Tibial artery (tissue), 4 donors: Measurements from ENCODE around the gene ANKRD22.

Experiments used
- DNase-seq, 2 donors: peaks; one replicate each; pipeline ENCODE4 v3.0.0-alpha.2; 2019
- H3K27ac ChIP-seq, 2 donors: fragments of 200-600 bp; sonication (generic) in 1 of 2; 1 replicate in 1 of 2; 2 replicates in 1 of 2; pipeline ENCODE4 v1.5.1; 2018 to 2019; ENCODE audit warnings: mild to moderate bottlenecking in 1 of 2
- H3K27me3 ChIP-seq, 2 donors: fragments of 200-600 bp; sonication (generic) in 1 of 2; one replicate each; pipeline versions ENCODE4 v1.5.1 to v1.6.0; 2016 to 2019
- H3K36me3 ChIP-seq, 3 donors: fragments of 200-600 bp; sonication (generic) in 2 of 3; one replicate each; pipeline ENCODE4 v1.5.1; 2016 to 2019; ENCODE audit warnings: mild to moderate bottlenecking in 2 of 3
- H3K4me1 ChIP-seq, 4 donors: fragments of 200-600 bp; sonication (generic) in 2 of 4; 1 replicate in 3 of 4; 2 replicates in 1 of 4; pipeline ENCODE4 v1.5.1; 2016 to 2019
- H3K4me3 ChIP-seq, 2 donors: fragments of 200-600 bp; sonication (generic) in 1 of 2; 1 replicate in 1 of 2; 2 replicates in 1 of 2; pipeline ENCODE4 v1.5.1; 2018 to 2019; ENCODE audit warnings: mild to moderate bottlenecking in 2 of 2
- H3K9me3 ChIP-seq, 3 donors: fragments of 200-600 bp; sonication (generic) in 1 of 3; one replicate each; pipeline ENCODE4 v1.5.1; 2016 to 2019
- CTCF ChIP-seq, 2 experiments: fragments of 200-600 bp in 1 of 2; fragments of 450-650 bp in 1 of 2; IDR thresholded peaks; one replicate each; pipeline ENCODE4 v1.5.1; 2017 to 2019; ENCODE audit warnings: antibody characterized with exemption in 2 of 2, mild to moderate bottlenecking in 1 of 2, moderate library complexity in 1 of 2
- intact Hi-C: fragments of 100-400 bp; cut with DNase I; formaldehyde crosslinking; loops from one replicate; pipeline ENCODE4 v1.15.0; 2023; ENCODE audit warnings: low total_unique reads

Gene ANKRD22

GRCh38 chr10:88895250-88895649 lies 43.6 kb upstream of the ANKRD22 start:
- no peaks in the 10 kb centered on the region for H3K4me1 ChIP-seq
- no peaks in the 10 kb centered on the region for H3K36me3 ChIP-seq
- H3K27ac ChIP-seq: no peak overlapping the region
- no peaks in the 10 kb centered on the region for H3K9me3 ChIP-seq
- DNase-seq: no peak
- H3K27me3 ChIP-seq: no peaks in the 10 kb centered on the region
- TF ChIP-seq CTCF (IDR thresholded peaks at IDR 0.05): no peak
- intact Hi-C loops: no loop called here
- no peak overlapping the region for H3K4me3 ChIP-seq

GRCh38 chr10:88893611-88894010 lies 42.0 kb upstream of the ANKRD22 start:
- no peaks in the 10 kb centered on the region for H3K36me3 ChIP-seq
- no peak overlapping the region for H3K4me3 ChIP-seq
- no peak for TF ChIP-seq CTCF (IDR thresholded peaks at IDR 0.05)
- H3K9me3 ChIP-seq: no peaks in the 10 kb centered on the region
- intact Hi-C loops: no loop called here
- no peak overlapping the region for H3K27ac ChIP-seq
- DNase-seq: peak in 1 of 2 donors; percentile 28
- H3K4me1 ChIP-seq: no peaks in the 10 kb centered on the region
- H3K27me3 ChIP-seq: no peaks in the 10 kb centered on the region

GRCh38 chr10:88892222-88892967 lies 40.8 kb upstream of the ANKRD22 start:
- Histone ChIP-seq H3K27me3 (no peaks in the 10 kb centered on the region), H3K36me3 (no peaks in the 10 kb centered on the region), H3K4me1 (no peaks in the 10 kb centered on the region), H3K9me3 (no peaks in the 10 kb centered on the region), H3K27ac (no peak overlapping the region), H3K4me3 (no peak overlapping the region)
- no peak for DNase-seq
- TF ChIP-seq CTCF (IDR thresholded peaks at IDR 0.05): no peak
- intact Hi-C loops: no loop called here

- Histone ChIP-seq H3K27ac (no peak overlapping the region), H3K36me3 (no peaks in the 10 kb centered on the region), H3K27me3 (no peaks in the 10 kb centered on the region), H3K4me1 (no peaks in the 10 kb centered on the region), H3K9me3 (no peaks in the 10 kb centered on the region), H3K4me3 (no peak overlapping the region)
- no peak for DNase-seq
- no peak for TF ChIP-seq CTCF (IDR thresholded peaks at IDR 0.05)
- intact Hi-C loops: no loop called here
These were observed 39.2 kb upstream of the ANKRD22 start for GRCh38 chr10:88890681-88891381.

GRCh38 chr10:88889559-88890337 lies 38.1 kb upstream of the ANKRD22 start:
- intact Hi-C loops: no loop called here
- TF ChIP-seq CTCF (IDR thresholded peaks at IDR 0.05): no peak

More at GRCh38 chr10:88889559-88890337, 38.1 kb upstream of the ANKRD22 start:
- Histone ChIP-seq H3K27me3 (no peaks in the 10 kb centered on the region), H3K4me1 (no peaks in the 10 kb centered on the region), H3K4me3 (no peak overlapping the region), H3K9me3 (no peaks in the 10 kb centered on the region), H3K36me3 (no peaks in the 10 kb centered on the region), H3K27ac (no peak overlapping the region)
- DNase-seq: no peak
